ENCODE results near the gene DHRS11.

DNA sequence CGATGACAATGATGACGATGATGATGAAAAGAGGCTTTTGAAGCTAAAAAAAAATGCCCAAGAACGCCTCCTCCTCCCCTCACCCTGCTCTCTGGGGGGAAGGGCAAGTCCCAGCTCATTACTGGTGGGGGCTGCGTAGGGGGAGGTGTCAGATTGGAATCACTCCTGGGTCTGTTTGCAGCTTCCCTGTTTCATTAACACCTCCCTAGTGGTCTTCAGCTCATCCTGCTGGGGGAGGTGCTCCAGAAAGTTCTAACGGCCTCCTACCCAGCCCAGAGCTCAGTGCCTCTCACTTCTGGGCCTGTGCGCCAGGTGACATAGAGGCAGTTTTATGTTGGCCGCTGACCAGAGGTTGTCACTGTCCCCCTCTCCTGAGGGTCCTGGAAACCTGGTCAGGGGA, 22.4 kb downstream of the DHRS11 start:
- TF ChIP-seq, protein P1, sequence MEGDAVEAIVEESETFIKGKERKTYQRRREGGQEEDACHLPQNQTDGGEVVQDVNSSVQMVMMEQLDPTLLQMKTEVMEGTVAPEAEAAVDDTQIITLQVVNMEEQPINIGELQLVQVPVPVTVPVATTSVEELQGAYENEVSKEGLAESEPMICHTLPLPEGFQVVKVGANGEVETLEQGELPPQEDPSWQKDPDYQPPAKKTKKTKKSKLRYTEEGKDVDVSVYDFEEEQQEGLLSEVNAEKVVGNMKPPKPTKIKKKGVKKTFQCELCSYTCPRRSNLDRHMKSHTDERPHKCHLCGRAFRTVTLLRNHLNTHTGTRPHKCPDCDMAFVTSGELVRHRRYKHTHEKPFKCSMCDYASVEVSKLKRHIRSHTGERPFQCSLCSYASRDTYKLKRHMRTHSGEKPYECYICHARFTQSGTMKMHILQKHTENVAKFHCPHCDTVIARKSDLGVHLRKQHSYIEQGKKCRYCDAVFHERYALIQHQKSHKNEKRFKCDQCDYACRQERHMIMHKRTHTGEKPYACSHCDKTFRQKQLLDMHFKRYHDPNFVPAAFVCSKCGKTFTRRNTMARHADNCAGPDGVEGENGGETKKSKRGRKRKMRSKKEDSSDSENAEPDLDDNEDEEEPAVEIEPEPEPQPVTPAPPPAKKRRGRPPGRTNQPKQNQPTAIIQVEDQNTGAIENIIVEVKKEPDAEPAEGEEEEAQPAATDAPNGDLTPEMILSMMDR (IDR thresholded peaks at IDR 0.05), result no peak
- TF ChIP-seq POLR2A (IDR thresholded peaks at IDR 0.05) (no peak), EP300 (IDR thresholded peaks at IDR 0.05) (no peak), POLR2AphosphoS5 (IDR thresholded peaks at IDR 0.05) (no peak)
